HUDEP-2 (cell line): ENCODE measurements around the gene NPRL2.

Experiments
- DNase-seq, 76 experiments: peaks; one replicate each; lab custom pipeline; 2025; ENCODE audit not compliant: unreplicated experiment in 76 of 76; lab: John Stamatoyannopoulos, UW

The NPRL2 gene

GRCh38 chr3:50350527-50351322, at the start of gene NPRL2, which contains the start of gene CYB561D2:
Gene NPRL2, minus strand, starts transcription at chr3:50350775. Its CDS starts 123 bp downstream, at chr3:50350652.
Gene CYB561D2, plus strand, starts transcription at chr3:50350862. Its CDS starts 572 bp downstream, at chr3:50351434.
- peak in 75 of 76 experiments; percentile 66 to 98 (median 94) for DNase-seq

DNA sequence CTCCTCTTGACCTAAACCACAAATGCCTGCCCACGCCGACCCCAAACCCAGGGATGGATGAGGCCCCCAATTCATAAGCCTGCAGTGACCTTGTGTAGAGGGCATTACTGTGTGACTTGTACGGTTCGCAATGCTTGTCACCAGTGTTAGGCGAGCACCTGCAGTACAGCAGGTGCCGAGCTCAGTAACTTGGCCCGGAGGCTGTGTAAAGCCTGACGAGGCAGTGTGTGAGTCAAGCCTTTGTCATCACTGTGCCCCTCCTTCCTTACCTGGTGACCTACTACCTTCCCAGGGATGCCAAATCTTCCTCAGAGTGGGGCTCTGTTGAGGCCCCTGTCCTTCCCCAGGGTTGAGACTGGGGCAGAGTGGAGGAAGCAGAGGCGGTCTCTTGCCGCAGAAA, 45.9 kb upstream of the NPRL2 start:
- DNase-seq: no peak

GRCh38 chr3:50395070-50395860, 44.7 kb upstream of the NPRL2 start:
- no peak for DNase-seq

GRCh38 chr3:50393061-50393460, 42.5 kb upstream of the NPRL2 start:
- DNase-seq: peak in 3 of 76 experiments; percentile 15 to 22 (median 20)

DNA sequence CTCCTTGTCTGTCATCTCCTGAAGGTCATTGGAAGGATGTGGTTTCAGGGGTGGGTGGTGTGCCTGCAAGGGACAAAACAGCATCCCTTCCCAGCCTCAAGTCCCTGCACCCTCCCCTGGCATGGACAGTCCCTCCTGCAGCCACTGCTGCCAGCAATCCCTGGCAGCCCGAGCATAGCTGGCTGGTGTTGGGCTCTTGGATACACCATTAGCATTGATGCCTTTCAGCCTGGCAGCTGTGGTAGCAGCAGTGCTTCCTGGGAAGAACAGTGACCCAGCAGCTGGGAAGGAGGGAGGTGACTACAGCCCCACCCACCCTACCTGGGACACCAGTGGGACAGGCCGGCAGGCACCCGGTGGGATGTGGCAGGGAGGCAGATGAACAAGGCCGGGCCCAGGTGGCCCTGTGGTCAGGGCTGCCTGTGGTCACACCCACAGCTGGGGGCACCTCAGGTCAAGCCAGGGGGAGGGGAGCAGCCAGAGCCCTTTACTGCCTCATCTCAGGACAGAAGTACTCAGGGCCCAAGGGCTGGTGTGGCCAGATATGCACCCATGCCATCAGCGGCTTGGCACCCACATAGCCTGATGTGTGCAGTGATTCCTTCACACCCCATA, 41.6 kb upstream of the NPRL2 start:
- peak in 20 of 76 experiments; percentile 5 to 46 (median 32) for DNase-seq

DNA sequence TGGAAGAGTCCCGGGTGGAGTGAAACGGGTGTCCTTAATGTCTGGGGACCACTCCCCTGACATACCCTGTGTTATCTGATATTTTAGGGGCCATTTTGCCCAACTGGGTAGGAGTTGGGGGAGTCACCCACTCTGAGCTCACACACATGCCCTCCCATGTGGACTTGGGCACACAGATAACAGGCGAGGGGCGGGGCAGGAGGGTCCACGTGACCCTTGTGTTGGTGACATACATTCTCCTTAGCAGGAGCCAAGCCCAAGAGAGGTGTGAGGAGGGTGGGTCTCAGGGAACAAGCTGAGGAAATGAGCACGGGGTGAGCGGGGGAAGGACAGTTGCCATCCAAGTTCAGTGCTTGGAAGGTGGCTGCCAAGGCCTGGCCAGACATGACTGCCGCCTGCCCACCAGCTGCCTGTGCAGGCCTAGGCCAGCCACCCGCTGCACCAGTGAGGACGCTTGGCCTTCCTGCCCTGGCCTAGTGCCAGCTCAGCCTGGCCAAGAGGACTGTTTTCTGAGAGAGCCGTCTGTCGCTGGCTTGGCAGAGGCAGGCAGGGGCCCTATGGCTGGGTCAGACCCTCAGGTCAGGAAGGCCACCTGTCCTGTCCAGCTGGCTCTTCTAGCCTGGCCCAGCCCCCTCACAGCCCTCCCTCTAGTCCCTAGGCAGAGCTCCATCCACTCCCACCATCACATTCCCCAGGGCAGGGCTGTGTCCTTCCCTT, 40.1 kb upstream of the NPRL2 start:
- peak in 75 of 76 experiments; percentile 60 to 96 (median 89) for DNase-seq

DNA sequence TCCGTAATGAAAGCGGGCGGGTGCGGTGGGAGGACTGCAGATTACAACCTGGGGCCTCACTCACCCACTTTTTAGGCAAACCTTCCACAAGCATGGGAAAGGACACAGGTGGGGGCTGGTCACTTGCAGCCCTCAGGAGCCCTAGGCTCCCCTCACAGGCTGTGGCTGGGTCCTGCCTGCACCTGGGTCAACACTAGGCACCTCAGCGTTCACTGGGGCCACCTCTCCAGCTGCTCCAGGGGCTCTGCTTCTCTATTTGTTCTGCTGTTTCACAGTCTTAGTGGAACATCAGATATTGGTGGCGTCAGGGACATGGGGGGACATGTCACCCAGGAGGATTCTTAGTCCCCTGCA, 38.8 kb upstream of the NPRL2 start:
- peak in 2 of 76 experiments; percentile 32 to 39 for DNase-seq

- no peak for DNase-seq
Measured at GRCh38 chr3:50388720-50389413, 38.3 kb upstream of the NPRL2 start.

DNA sequence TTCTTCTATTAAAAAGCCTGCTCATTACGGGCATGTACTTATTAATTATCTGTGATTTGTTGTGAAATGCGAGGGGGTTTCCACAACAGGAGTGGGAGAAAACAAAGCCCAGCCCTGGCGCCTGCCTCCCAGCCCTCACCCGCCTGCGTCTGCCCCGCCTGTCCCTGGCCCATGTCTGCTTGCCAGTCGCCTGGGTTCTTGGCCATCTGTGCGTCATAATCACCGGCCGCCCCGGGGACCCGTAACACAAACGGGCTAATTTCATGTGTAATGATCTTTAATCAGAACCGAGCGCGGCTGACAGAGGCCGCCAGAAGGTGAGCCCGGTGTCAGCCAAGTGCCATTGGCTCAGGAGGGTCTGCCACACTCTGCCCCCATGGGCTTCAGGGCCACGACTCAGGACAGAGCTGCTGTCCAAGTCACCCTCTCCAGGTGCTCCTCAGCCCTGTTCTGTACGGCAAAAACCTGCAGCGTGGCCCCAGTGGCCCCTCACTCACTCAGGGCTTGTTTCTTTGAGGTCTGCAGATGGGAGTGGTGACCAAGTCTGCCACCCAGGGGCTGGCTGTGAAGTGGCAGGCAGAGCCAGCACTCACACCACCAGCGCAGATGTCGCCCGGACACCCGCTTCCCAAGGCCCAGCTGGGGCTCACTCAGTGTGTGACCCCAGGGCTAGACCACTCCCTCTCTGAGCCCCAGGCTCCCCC, 37.6 kb upstream of the NPRL2 start:
- DNase-seq: peak in 26 of 76 experiments; percentile 6 to 61 (median 24)

DNA sequence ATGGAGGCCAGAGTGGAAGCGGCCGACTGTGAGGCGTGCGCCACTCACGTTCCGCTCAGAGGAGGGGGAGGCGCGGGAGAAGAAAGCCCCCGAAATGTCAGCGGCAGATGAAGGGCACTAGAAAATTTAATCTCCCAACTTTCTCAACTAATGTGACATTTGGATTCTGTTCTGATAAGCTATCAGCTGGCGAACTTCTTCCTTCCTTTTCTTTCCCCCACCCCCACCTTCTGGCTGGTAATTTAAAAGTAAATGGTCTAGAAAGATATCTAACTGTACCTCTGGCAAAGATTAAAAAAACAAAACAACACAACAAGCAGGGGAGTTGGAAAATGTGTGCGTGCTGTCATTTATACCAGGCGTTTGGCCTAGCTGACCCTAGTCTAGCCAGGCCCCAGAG, 35.2 kb upstream of the NPRL2 start:
- peak in 11 of 76 experiments; percentile 12 to 50 (median 28) for DNase-seq

- DNase-seq: no peak
Measured at GRCh38 chr3:50383750-50384149, 33.2 kb upstream of the NPRL2 start.

DNA sequence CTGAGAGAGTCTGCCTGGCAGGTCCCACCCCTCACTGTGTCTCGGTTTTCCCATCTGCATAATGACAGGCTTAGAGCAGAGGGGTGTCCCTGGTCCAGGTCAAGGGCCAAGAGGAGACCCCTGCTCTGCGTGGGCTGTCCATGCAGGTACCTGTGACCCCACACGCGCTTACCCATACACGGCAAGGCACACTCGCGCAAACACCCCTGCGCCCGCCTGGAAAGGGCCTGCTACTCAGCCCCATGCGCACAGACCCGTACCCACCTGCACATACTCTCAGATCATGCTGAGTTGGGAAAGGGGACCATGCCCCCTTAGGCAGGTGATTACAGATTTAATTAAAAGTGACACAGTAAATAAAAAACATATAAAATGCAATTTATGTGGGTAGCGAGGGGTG, 32.1 kb upstream of the NPRL2 start:
- no peak for DNase-seq

DNA sequence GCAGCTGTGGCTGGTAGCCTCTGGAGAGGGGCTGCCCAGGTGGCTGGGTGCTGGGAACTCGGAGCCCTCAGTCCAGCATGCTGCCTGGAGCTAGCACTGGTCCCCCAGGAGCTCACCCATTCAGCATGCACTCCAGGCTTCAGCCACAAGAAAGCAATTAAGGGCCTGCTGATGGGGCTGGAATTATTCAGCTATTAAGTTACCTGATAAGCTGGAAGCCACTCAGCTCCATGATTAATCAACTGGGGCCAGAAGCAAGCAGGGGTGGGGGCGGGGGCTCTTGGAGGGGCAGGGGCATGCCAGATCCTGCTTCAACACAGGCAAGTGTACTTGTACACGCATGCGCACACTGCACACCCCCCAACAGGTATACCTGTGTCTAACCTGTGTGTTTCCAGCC, 30.8 kb upstream of the NPRL2 start:
- DNase-seq: no peak

DNA sequence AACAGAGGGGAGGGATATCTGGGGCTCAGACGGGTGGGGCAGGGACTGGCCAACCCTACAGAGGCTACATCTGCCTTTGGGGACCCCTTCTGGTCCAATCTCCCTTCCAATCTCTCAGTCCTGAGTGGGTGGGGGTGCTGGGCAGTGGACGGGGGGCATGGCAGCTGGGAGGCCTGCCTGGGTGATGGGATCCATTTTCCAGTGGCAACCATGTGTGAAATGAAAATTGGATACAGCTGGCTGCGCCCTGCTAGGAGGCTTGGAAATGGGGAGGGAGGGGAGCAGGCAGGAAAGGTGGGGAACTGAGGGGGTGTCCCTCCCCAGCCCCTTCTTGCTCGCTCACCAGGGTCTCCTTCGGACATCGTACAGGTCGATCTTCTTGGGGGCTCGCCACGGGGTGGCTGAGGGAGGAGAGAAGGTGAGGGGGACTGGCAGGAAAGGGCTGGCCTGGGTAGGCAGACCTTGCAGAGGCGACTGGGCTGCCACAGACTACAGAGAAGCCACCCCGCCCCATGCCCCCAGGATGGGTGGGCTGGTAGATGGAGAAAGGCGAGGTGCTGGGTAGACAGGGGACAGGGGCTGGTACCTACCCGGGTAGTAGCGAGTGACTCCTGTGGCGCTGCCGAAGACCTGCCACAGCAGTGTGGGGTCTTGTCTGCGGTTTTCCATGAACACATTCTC, 30.0 kb upstream of the NPRL2 start:
- no peak for DNase-seq

DNA sequence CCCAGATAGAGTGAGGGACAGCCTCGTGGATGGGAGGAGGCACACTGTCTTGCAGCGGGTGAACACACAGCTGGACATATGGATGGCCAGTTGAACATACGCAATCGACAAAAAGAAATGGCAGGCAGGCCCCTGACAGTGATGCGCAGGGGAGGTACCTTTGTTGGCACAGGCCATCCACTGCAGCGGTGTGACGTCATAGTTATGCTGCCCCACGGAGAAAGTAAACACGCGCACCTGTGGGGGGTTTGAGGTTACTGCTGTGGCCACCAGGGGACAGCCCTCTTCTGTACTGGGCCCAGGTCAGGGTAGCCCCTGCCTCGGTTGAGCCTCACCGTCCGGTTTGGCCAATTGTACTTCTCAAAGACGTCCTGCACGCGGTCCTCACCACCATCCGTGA, 28.2 kb upstream of the NPRL2 start:
- no peak for DNase-seq

DNA sequence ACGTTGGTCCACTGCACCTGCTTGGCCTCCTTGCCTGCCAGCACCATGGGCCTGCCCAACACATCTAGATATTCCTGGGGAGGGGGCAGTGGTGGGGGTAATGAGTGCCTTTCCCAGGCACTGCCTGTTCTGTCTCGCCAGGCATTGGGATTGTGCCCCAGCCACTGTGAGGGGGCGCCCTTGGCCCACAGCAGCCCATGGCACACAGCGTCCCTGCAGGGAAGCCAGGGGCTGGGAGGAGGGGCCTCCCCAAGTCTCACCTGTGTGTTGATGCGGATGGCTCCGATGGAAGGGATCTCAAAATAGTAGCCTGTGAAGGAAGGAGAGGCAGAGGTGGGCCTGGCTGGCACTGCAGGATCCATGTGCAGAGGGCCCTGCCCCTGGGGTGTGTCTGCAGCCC, 27.4 kb upstream of the NPRL2 start:
- no peak for DNase-seq

- no peak for DNase-seq
Measured at GRCh38 chr3:50375258-50375931, 24.8 kb upstream of the NPRL2 start.
